IMR-90 (cell line): Measurements from ENCODE around the gene TTC21A.
A peak's percentile ranks its signal among the peaks of the same experiment; 100 is the strongest.

Experiments used
- BHLHE40 ChIP-seq: fragments of 150-350 bp; IDR thresholded peaks from 2 replicates; pipeline ENCODE4 v1.6.1; 2016; ENCODE audit warnings: mild to moderate bottlenecking, low read depth, low read length
- CEBPB ChIP-seq: IDR thresholded peaks from 2 replicates; pipeline ENCODE4 v1.6.1; 2012; ENCODE audit warnings: low read depth, low read length, improper control_type of control experiment
- CHD1 ChIP-seq: IDR thresholded peaks from 2 replicates; pipeline ENCODE4 v1.6.1; 2012; ENCODE audit warnings: low read depth, low read length, improper control_type of control experiment
- CTCF ChIP-seq: conservative IDR thresholded peaks from 2 replicates; pipeline ENCODE4 v1.5.1; 2012; ENCODE audit warnings: mild to moderate bottlenecking, low read depth, low read length, improper control_type of control experiment
- ELK1 ChIP-seq: fragments of 150-350 bp; IDR thresholded peaks from 2 replicates; pipeline ENCODE4 v1.6.1; 2016; ENCODE audit warnings: low read depth, mild to moderate bottlenecking, low read length, moderate library complexity, borderline replicate concordance
- MAFK ChIP-seq: IDR thresholded peaks from 2 replicates; pipeline ENCODE4 v1.6.1; 2012; ENCODE audit warnings: low read depth, low read length, improper control_type of control experiment
- MAZ ChIP-seq: IDR thresholded peaks from 2 replicates; pipeline ENCODE4 v1.6.1; 2012; ENCODE audit warnings: low read depth, mild to moderate bottlenecking, low read length, improper control_type of control experiment, moderate library complexity, borderline replicate concordance
- MXI1 ChIP-seq: IDR thresholded peaks from 2 replicates; pipeline ENCODE4 v1.6.1; 2012; ENCODE audit warnings: low read depth, mild to moderate bottlenecking, low read length, moderate library complexity, borderline replicate concordance
- NFE2L2 ChIP-seq: fragments of 150-350 bp; IDR thresholded peaks from 2 replicates; pipeline ENCODE4 v1.6.1; 2016; ENCODE audit warnings: low read depth, mild to moderate bottlenecking, low read length
- POLR2A ChIP-seq: IDR thresholded peaks from 2 replicates; pipeline ENCODE4 v1.6.1; 2012; ENCODE audit warnings: mild to moderate bottlenecking, low read depth, low read length
- RCOR1 ChIP-seq: IDR thresholded peaks from 2 replicates; pipeline ENCODE4 v1.6.1; 2012; ENCODE audit warnings: mild to moderate bottlenecking, low read length, improper control_type of control experiment; ENCODE audit not compliant: insufficient replicate concordance
- RFX5 ChIP-seq: IDR thresholded peaks from 2 replicates; pipeline ENCODE4 v1.8.0; 2012; ENCODE audit warnings: low read depth, mild to moderate bottlenecking, low read length, moderate library complexity
- SMC3 ChIP-seq: fragments of 150-350 bp; IDR thresholded peaks from 2 replicates; pipeline ENCODE4 v1.6.1; 2016; ENCODE audit warnings: low read depth, mild to moderate bottlenecking, antibody characterized with exemption, low read length, moderate library complexity

GRCh38 chr3:39136533-39137434, 29.3 kb downstream of the TTC21A start:
- no peak for TF ChIP-seq CEBPB
- TF ChIP-seq CTCF, result no peak
- TF ChIP-seq MAFK, result no peak
- no peak for TF ChIP-seq MAZ
- no peak for TF ChIP-seq BHLHE40
- no peak for TF ChIP-seq NFE2L2
- no peak for TF ChIP-seq RFX5
- TF ChIP-seq MXI1, result no peak
- no peak for TF ChIP-seq ELK1
- TF ChIP-seq CHD1, result no peak
- peak; percentile 29 for TF ChIP-seq POLR2A
- no peak for TF ChIP-seq RCOR1
- no peak for TF ChIP-seq SMC3
